Osteocyte (in vitro differentiated cells): ENCODE measurements around the gene MS4A6A. TPM values are rescaled to one million over a fixed set of nuclear protein-coding genes. Genes with fewer than 3 reads are reported as not detected.

ENCODE experiments used
- DNase-seq: peaks from one replicate; pipeline ENCODE4 v3.0.0; 2021; ENCODE audit warnings: mixed read lengths; ENCODE audit not compliant: unreplicated experiment; ENCODE audit errors: extremely low spot score
- H3K27ac Mint-ChIP-seq: one replicate; pipeline ENCODE4 v1.8.0; 2021; ENCODE audit warnings: mild to moderate bottlenecking, mixed read lengths; ENCODE audit not compliant: unreplicated experiment
- H3K27me3 Mint-ChIP-seq: one replicate; pipeline ENCODE4 v1.8.0; 2021; ENCODE audit warnings: mixed read lengths; ENCODE audit not compliant: unreplicated experiment
- H3K36me3 Mint-ChIP-seq: one replicate; pipeline ENCODE4 v1.8.0; 2021; ENCODE audit warnings: mixed read lengths; ENCODE audit not compliant: unreplicated experiment
- H3K4me1 Mint-ChIP-seq: one replicate; pipeline ENCODE4 v1.8.0; 2021; ENCODE audit warnings: mixed read lengths; ENCODE audit not compliant: unreplicated experiment
- H3K4me3 Mint-ChIP-seq: one replicate; pipeline ENCODE4 v1.8.0; 2021; ENCODE audit warnings: mild to moderate bottlenecking, moderate library complexity, mixed read lengths; ENCODE audit not compliant: unreplicated experiment
- H3K9me3 Mint-ChIP-seq: one replicate; pipeline ENCODE4 v1.8.0; 2021; ENCODE audit warnings: mixed read lengths; ENCODE audit not compliant: unreplicated experiment
- CTCF ChIP-seq: fragments of 200-600 bp; sonication (generic); IDR thresholded peaks from 2 replicates; pipeline ENCODE4 v1.5.0; 2021; ENCODE audit warnings: antibody characterized with exemption, mild to moderate bottlenecking, moderate library complexity
- total RNA-seq: library from RNA; stranded (reverse); gene quantifications from 2 replicates; pipeline ENCODE4 v1.2.1, GENCODE V29; 2021

Gene MS4A6A
- total RNA-seq, 1 donor from 2014 or later, result not detected

GRCh38 chr11:60165951-60166350 is 16.9 kb downstream of the MS4A6A start:
- Mint-ChIP-seq H3K27ac (no peak overlapping the region), H3K4me3 (no peak overlapping the region), H3K27me3 (no peaks in the 10 kb centered on the region), H3K36me3 (no peaks in the 10 kb centered on the region), H3K9me3 (no peaks in the 10 kb centered on the region), H3K4me1 (no peaks in the 10 kb centered on the region)
- no peak for DNase-seq
- TF ChIP-seq CTCF, result no peak

DNA sequence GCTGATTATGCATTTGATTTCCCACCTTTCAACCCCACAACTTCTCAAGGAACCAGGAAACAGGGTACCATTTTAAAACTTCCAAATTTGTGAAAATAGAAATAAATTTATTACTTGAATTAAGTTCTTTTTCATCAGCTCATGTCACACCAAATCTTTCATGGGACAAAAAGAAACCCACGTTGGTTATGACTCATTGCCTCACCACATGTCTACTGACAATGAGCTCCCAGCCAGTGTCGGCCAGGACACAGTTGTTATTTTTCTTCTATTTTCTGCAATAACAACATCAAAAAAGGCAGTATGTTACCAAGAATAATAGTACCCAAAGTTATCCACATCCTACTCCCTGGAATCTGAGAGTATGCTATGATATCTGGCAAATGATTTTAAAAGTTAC is 17.3 kb downstream of the MS4A6A start:
- DNase-seq, result no peak
- Mint-ChIP-seq H3K9me3 (no peaks in the 10 kb centered on the region), H3K4me3 (no peak overlapping the region), H3K27ac (no peak overlapping the region), H3K27me3 (no peaks in the 10 kb centered on the region), H3K36me3 (no peaks in the 10 kb centered on the region), H3K4me1 (no peaks in the 10 kb centered on the region)
- TF ChIP-seq CTCF, result no peak

DNA sequence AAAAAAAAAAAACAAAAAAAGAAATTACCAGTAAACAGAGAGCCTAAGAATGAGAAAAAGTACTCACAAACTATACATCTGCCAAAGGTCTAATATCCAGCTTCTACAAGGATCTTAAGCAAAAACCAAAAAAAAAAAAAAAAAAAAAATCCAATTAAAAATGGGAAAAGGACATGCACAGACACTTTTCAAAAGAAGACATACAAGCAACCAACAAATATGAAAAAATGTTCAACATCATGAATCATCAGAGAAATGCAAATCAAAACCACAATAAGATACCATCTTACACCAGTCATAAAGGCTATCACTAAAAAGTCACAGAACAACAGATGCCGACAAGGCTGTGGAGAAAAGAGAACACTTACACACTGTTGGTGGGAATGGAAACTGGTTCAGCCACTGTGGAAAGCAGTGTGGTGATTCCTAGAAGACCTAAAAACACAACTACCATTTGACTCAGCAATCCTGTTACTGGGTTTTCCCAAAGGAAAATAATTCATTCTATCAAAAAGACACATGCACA is 18.3 kb downstream of the MS4A6A start:
- H3K4me3 Mint-ChIP-seq, result no peak overlapping the region
- H3K9me3 Mint-ChIP-seq, result no peaks in the 10 kb centered on the region
- H3K27ac Mint-ChIP-seq, result no peak overlapping the region
- H3K36me3 Mint-ChIP-seq, result no peaks in the 10 kb centered on the region
- no peak for DNase-seq
- H3K4me1 Mint-ChIP-seq, result no peaks in the 10 kb centered on the region
- H3K27me3 Mint-ChIP-seq, result no peaks in the 10 kb centered on the region
- no peak for TF ChIP-seq CTCF

- H3K9me3 Mint-ChIP-seq, result no peaks in the 10 kb centered on the region
- H3K27ac Mint-ChIP-seq, result no peak overlapping the region
- H3K4me1 Mint-ChIP-seq, result no peaks in the 10 kb centered on the region
- no peaks in the 10 kb centered on the region for H3K36me3 Mint-ChIP-seq
- no peaks in the 10 kb centered on the region for H3K27me3 Mint-ChIP-seq
- no peak overlapping the region for H3K4me3 Mint-ChIP-seq
- no peak for TF ChIP-seq CTCF
- DNase-seq, result no peak
Measured at GRCh38 chr11:60161766-60162165, 21.1 kb downstream of the MS4A6A start.

- Mint-ChIP-seq H3K36me3 (no peaks in the 10 kb centered on the region), H3K27ac (no peak overlapping the region), H3K9me3 (no peaks in the 10 kb centered on the region), H3K4me3 (no peak overlapping the region), H3K27me3 (no peaks in the 10 kb centered on the region), H3K4me1 (no peaks in the 10 kb centered on the region)
- no peak for DNase-seq
- no peak for TF ChIP-seq CTCF
Measured at GRCh38 chr11:60161107-60161506, 21.8 kb downstream of the MS4A6A start.
